NB4 (cell line): ENCODE results near the gene RCN1.

Source experiments
- DNase-seq: peaks from one replicate; pipeline ENCODE4 v3.0.0; 2010; ENCODE audit warnings: low read depth
- H3K4me3 ChIP-seq: one replicate; pipeline ENCODE4 v1.5.1; 2011; ENCODE audit warnings: mild to moderate bottlenecking, low read depth, low read length, moderate library complexity
- MAX ChIP-seq: IDR thresholded peaks from 2 replicates; pipeline ENCODE4 v1.6.1; 2011; ENCODE audit warnings: low read depth, low read length
- MYC ChIP-seq: IDR thresholded peaks from 2 replicates; pipeline ENCODE4 v1.6.1; 2011; ENCODE audit warnings: low read depth, low read length
- POLR2A ChIP-seq: IDR thresholded peaks from 2 replicates; pipeline ENCODE4 v1.6.1; 2011; ENCODE audit warnings: mild to moderate bottlenecking; ENCODE audit not compliant: insufficient read length; ENCODE audit errors: extremely low read depth
- TF ChIP-seq, protein P1 (sequence below): IDR thresholded peaks from one replicate; pipeline ENCODE4 v1.5.1; 2012; ENCODE audit warnings: low read depth, low read length

The RCN1 gene

GRCh38 chr11:32052215-32052614 lies 38.7 kb upstream of the RCN1 start:
- no peak overlapping the region for H3K4me3 ChIP-seq
- no peak for TF ChIP-seq POLR2A
- TF ChIP-seq, protein P1, sequence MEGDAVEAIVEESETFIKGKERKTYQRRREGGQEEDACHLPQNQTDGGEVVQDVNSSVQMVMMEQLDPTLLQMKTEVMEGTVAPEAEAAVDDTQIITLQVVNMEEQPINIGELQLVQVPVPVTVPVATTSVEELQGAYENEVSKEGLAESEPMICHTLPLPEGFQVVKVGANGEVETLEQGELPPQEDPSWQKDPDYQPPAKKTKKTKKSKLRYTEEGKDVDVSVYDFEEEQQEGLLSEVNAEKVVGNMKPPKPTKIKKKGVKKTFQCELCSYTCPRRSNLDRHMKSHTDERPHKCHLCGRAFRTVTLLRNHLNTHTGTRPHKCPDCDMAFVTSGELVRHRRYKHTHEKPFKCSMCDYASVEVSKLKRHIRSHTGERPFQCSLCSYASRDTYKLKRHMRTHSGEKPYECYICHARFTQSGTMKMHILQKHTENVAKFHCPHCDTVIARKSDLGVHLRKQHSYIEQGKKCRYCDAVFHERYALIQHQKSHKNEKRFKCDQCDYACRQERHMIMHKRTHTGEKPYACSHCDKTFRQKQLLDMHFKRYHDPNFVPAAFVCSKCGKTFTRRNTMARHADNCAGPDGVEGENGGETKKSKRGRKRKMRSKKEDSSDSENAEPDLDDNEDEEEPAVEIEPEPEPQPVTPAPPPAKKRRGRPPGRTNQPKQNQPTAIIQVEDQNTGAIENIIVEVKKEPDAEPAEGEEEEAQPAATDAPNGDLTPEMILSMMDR: peak; percentile 61
- DNase-seq: peak; percentile 62

DNA sequence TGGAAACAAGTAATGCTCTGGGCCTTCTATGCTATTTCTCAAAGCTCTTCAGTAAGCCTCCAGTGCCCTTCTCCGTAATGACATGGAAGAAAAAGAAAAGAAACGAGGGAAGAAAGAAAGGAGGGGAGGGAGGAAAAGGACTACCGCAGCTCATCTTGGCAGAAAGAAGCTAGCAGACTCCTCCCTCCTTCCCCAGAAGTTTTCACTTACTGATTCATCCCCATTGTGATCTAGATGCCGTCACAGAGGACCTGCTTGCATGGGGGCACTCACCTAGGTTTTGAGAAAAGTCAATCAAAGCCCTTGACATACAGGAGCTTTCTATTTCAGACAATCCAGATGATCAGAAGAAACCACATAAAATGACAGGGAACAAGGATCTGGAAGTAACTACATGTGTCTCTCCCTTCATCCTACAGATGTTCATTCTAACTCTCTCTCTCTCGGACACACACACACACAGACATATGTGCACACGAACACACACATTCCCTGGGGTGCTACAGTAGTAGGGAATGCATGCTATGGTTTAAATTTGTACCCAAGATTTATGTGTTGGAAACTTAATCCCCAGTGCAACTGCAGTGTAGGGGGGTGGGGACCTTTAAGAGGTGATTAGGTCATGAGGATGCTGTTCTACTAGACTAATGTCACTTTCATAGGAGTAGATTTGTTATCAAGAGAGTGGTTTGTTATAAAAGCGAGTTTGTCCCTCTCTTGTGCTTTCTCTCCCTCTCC lies 37.6 kb upstream of the RCN1 start:
- no peak for DNase-seq
- no peak overlapping the region for H3K4me3 ChIP-seq
- TF ChIP-seq, protein P1: no peak
- TF ChIP-seq MAX: no peak
- no peak for TF ChIP-seq POLR2A
- no peak for TF ChIP-seq MYC

DNA sequence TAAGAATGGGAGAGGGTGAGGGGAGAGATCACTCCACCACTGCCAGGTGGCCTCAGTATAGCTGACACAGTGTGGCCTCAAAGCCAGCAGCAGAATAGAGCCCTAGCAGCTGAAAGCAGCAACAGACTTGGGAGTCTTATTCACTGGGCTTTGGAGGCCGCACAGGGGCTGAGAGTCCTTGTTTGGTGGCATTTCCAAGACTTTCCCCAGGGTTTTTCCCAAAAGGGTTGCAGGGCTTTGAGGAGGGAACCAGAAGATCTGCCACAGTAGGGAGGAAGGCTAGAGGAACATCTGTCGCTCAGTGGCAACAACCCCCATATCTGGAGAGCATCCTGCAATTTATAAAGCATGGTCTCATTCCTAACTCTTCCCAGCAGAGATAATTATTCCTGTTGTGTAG lies 35.0 kb upstream of the RCN1 start:
- DNase-seq: no peak
- no peak overlapping the region for H3K4me3 ChIP-seq

GRCh38 chr11:32056438-32056837 lies 34.4 kb upstream of the RCN1 start:
- no peak overlapping the region for H3K4me3 ChIP-seq
- peak; percentile 91 for DNase-seq
- TF ChIP-seq MYC (no peak), POLR2A (no peak), MAX (no peak)
- TF ChIP-seq, protein P1: no peak

More for the DNA sequence above, 35.0 kb upstream of the RCN1 start:
- TF ChIP-seq MYC: no peak
- no peak for TF ChIP-seq POLR2A
- TF ChIP-seq, protein P1: no peak
- TF ChIP-seq MAX: no peak

- no peak for DNase-seq
- TF ChIP-seq MYC (no peak), MAX (no peak), POLR2A (no peak)
- TF ChIP-seq, protein P1: no peak
- no peak overlapping the region for H3K4me3 ChIP-seq
Observed at GRCh38 chr11:32059686-32060462, 31.0 kb upstream of the RCN1 start.
